Measurements from ENCODE around the gene ATP2C1.
"Not testable (repeated sequence)": the region's sequence is repeated elsewhere in the genome, so short reads cannot be mapped to it uniquely, and the experiment has no call there.

Gene ATP2C1

GRCh38 chr3:130941793-130942192 lies 47.9 kb downstream of the ATP2C1 start:
- no peak for DNase-seq

- peak; percentile 43 for DNase-seq
Observed at GRCh38 chr3:130946882-130947281, 53.0 kb downstream of the ATP2C1 start.

GRCh38 chr3:130948001-130948773 lies 54.3 kb downstream of the ATP2C1 start:
- no peak for DNase-seq

- DNase-seq = peak; percentile 60
Observed at GRCh38 chr3:130948929-130949328, 55.0 kb downstream of the ATP2C1 start.

- no peak for DNase-seq
Observed at GRCh38 chr3:130950124-130950523, 56.2 kb downstream of the ATP2C1 start.

- DNase-seq = no peak
Observed at GRCh38 chr3:130950641-130951040, 56.8 kb downstream of the ATP2C1 start.

GRCh38 chr3:130955481-130955880 lies 61.6 kb downstream of the ATP2C1 start:
- DNase-seq = no peak

GRCh38 chr3:130956281-130956680 lies 62.4 kb downstream of the ATP2C1 start:
- DNase-seq = no peak

GRCh38 chr3:130956721-130957120 lies 62.8 kb downstream of the ATP2C1 start:
- no peak for DNase-seq

- no peak for DNase-seq
Observed at GRCh38 chr3:130960139-130960795, 66.4 kb downstream of the ATP2C1 start.

- no peak for DNase-seq
Observed at GRCh38 chr3:130961458-130961857, 67.6 kb downstream of the ATP2C1 start.

GRCh38 chr3:130963444-130963843 lies 69.6 kb downstream of the ATP2C1 start:
- no peak for DNase-seq

GRCh38 chr3:130963878-130964277 lies 70.0 kb downstream of the ATP2C1 start:
- no peak for DNase-seq

GRCh38 chr3:130967281-130967680 lies 73.4 kb downstream of the ATP2C1 start:
- DNase-seq = no peak

GRCh38 chr3:130968221-130968620 lies 74.3 kb downstream of the ATP2C1 start:
- no peak for DNase-seq

- no peak for DNase-seq
Observed at GRCh38 chr3:130969621-130970020, 75.7 kb downstream of the ATP2C1 start.

GRCh38 chr3:130971208-130971607 lies 77.3 kb downstream of the ATP2C1 start:
- DNase-seq = peak; percentile 19

GRCh38 chr3:130972592-130972991 lies 78.7 kb downstream of the ATP2C1 start:
- DNase-seq = not testable (repeated sequence)

- no peak for DNase-seq
Observed at GRCh38 chr3:130973406-130973805, 79.5 kb downstream of the ATP2C1 start.

- DNase-seq = no peak
Observed at GRCh38 chr3:130974201-130974600, 80.3 kb downstream of the ATP2C1 start.

- no peak for DNase-seq
Observed at GRCh38 chr3:130975251-130975650, 81.4 kb downstream of the ATP2C1 start.

GRCh38 chr3:130976706-130977105 lies 82.8 kb downstream of the ATP2C1 start:
- DNase-seq = no peak

GRCh38 chr3:130979117-130979516 lies 85.2 kb downstream of the ATP2C1 start:
- no peak for DNase-seq

GRCh38 chr3:130981469-130981868 lies 87.6 kb downstream of the ATP2C1 start:
- no peak for DNase-seq

- no peak for DNase-seq
Observed at GRCh38 chr3:130990282-130990681, 96.4 kb downstream of the ATP2C1 start.
